ENCODE results near the gene DNLZ. TPM values are rescaled to one million over a fixed set of nuclear protein-coding genes. Genes with fewer than 3 reads are reported as not detected.

DNLZ gene
- total RNA-seq, 1 donor from 2014 or later, result 0.72 TPM

DNA sequence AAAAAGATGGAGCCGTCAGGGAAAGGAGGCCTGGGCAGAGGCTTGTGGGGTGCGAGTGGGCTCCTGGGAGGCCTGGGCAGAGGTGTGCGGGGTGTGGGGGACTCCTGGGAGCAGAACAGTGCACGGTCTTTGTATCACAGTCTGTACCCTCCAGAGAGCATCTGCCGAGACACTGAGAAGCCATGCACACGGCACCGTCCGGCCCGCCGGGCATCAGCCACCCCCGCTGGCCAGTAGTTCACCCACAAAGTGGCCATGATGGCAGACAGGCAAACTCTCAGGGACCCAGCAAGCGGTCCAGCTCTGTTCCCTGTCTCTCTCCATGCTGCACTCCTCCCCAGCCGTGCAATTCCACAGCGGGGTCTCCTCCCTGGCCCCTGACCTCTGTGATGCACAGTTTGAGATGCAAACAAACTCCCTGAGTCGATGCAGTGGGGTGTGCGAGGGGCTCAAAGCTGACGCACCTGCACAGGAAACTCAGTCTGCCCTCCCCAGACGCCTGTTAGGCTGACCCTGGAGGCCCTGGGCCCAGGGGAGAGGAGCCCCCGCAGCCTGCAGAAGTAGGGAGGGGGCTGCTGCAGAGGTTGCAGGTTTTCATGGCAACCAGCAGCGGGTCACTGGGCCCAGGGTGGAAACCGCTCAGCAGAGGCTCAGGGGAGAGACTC lies 45.3 kb downstream of the DNLZ start:
- DNase-seq (ENCODE audit: low spot score), result no peak

DNA sequence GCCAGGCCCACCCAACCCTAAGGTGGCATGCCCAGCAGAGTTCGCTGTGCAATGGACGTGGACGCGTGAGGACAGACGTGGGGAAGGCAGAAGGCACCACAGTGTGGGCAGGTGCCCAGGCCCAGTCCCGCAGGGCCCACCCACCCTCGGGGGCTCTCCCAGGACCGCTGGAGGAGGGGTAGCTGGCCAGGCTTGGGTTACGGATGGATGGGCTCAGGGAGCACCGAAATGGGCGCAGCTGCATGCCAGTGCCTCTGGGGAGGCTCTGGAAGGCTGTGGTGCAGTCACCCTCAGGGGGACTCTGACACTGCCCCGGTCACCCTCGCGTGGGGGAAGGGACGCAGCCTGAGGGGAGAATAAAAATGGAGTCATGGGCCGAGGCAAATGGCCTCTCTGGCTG lies 45.8 kb downstream of the DNLZ start:
- no peak for DNase-seq (ENCODE audit: low spot score)

GRCh38 chr9:136316896-136317676 lies 46.5 kb downstream of the DNLZ start:
- no peak for DNase-seq (ENCODE audit: low spot score)

DNA sequence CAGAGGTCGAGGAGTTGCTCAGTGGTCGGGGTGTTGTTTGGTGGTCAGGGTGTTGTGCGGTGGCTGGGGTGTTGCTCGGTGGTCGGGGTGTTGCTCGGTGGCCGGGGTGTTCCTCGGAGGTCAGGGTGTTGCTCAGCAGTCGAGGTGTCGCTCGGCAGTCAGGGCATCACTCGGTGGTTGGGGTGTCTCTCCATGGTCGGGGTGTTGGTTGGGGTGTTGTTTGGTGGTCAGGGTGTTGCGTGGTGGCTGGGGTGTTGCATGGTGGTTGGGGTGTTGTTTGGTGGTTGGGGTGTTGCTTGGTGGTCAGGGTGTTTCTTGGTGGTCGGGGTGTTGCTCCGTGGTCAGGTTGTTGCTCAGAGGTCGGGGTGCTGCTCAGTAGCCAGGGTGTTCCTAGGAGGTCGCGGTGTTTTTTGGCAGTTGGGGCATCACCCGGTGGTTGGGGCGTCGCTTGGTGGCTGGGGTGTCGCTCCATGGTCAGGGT lies 47.2 kb downstream of the DNLZ start:
- no peak for DNase-seq (ENCODE audit: low spot score)

GRCh38 chr9:136314944-136315343 lies 48.6 kb downstream of the DNLZ start:
- no peak for DNase-seq (ENCODE audit: low spot score)

GRCh38 chr9:136314056-136314416 lies 49.5 kb downstream of the DNLZ start:
- DNase-seq (ENCODE audit: low spot score), result no peak

DNA sequence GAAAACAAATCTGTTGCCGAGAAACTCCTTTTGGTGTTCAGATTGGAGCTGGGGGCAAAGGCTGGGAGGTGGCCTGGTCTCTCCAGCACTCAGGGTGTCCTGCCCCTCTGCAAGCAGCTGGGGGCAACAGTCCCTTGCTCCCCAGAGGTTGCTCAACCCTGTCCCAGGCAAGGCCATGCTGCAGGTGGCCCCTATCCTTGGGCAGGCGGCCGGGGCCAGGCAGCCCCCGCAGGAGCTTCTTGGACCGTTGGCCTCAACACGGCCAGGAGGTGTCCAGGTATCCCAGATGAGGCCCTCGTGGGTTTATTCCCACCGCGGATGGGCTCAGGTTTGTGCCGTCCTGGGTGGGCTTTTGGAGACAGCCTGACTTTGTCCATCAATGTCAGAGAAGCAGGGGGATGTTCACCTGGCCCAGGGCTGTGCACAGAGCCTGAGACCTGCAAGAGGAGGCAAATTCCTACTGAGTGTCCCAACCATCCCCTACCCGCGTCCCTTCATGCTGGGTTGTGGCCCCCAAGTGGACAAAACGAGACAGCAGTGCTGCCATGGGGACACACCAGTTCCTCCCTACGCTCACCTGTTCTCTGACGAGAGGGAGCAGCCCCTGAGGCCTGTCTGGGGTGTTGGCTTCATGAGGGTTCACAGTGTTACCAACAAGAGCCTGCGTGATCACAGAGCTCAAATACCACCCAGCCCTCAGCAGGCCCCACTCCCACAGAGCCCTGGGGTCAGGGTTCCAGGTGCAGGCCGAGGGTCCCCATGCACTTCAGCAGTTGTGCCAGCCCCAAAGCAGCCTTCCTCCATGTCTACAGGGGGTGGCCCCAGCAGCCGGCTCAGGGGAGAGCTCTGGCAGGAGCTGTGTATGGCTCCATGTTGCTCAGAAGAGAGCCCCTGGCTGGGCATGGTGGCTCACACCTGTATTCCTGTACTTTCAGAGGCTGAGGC lies 50.2 kb downstream of the DNLZ start:
- DNase-seq (ENCODE audit: low spot score), result no peak

- peak; percentile 43 for DNase-seq (ENCODE audit: low spot score)
These were observed 51.1 kb downstream of the DNLZ start for GRCh38 chr9:136312436-136312835.

DNA sequence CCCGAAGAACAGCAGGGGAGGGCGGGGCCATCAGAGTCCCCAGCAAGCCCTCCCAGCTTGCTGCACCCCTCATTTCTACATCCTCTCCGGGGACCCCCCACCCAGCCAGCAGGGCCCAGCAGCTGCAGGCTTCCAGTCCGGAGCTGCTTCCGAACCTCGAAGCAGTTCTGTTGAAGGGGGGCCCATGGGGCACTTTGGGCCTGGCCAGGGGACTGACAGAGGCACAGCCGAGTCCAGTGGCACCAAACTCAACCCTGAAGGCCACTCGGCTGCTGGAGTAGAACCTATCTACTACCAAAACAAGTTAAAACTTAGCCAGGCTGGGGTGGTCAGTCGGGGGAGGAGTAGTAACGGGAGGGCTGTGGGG lies 51.6 kb downstream of the DNLZ start:
- DNase-seq (ENCODE audit: low spot score), result no peak

- no peak for DNase-seq (ENCODE audit: low spot score)
These were observed 52.2 kb downstream of the DNLZ start for GRCh38 chr9:136311051-136312008.

DNA sequence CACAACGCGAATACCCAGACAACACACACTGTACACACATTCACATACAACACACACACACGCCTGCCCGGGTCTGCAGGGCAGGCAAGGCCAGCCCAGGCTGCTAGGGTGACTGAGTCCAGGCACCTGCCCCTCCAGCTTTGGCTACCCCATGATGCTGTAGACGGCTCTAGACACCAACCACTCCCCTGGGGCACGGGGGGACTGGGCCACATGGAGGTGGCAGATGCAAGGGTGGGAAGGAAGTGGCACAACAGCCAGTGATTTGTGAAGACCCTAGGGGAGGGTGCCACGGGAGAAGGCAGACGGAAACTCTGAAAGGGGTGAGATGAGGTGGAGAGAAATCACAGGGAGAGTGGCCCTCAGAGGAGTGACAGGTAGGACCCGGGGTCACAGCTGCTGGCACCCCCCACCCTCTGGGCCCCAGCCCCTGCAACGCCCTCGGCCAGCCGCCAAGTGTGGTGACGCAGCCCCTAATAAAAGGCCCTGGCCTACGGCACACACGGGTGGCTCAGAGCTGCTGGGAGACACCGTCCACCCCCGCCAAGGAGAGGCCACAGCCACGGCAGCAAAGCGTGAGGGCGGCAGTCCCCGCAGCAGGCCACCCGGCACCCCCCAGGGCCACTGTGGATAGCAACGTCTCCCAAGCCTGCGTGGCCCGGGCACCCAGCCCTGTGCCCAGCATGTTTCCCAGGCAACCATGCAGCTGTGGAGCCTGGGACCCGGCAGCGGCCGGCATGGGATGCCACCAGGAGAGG lies 53.1 kb downstream of the DNLZ start:
- DNase-seq (ENCODE audit: low spot score), result no peak

GRCh38 chr9:136309806-136310220 lies 53.7 kb downstream of the DNLZ start:
- DNase-seq (ENCODE audit: low spot score), result no peak

Other genes starting within 250 kb of the DNLZ start
- gene TMEM250, start 244.9 kb downstream of the DNLZ start, total RNA-seq (ENCODE audit: insufficient read depth, low replicate concordance), result 54.4 TPM
- gene LHX3, start 158.6 kb downstream of the DNLZ start, total RNA-seq (ENCODE audit: insufficient read depth, low replicate concordance), result 0.24 TPM
- gene QSOX2, start 117.9 kb downstream of the DNLZ start, total RNA-seq (ENCODE audit: insufficient read depth, low replicate concordance), result 3.1 TPM
- gene CCDC187, start 59.6 kb downstream of the DNLZ start, total RNA-seq (ENCODE audit: insufficient read depth, low replicate concordance), result 1.7 TPM
- 46.5 TPM for gene GPSM1, start 36.2 kb downstream of the DNLZ start, total RNA-seq (ENCODE audit: insufficient read depth, low replicate concordance)
- gene CARD9, start 9.9 kb upstream of the DNLZ start, total RNA-seq (ENCODE audit: insufficient read depth, low replicate concordance), result 4.6 TPM
- 6.0 TPM for gene SNAPC4, start 36.4 kb upstream of the DNLZ start, total RNA-seq (ENCODE audit: insufficient read depth, low replicate concordance)
- 59.9 TPM for gene ENTR1, start 46.9 kb upstream of the DNLZ start, total RNA-seq (ENCODE audit: insufficient read depth, low replicate concordance)
- gene PMPCA, start 46.9 kb upstream of the DNLZ start, total RNA-seq (ENCODE audit: insufficient read depth, low replicate concordance), result 30.1 TPM
- gene INPP5E, start 76.1 kb upstream of the DNLZ start, total RNA-seq (ENCODE audit: insufficient read depth, low replicate concordance), result 5.3 TPM
- gene SEC16A, start 119.3 kb upstream of the DNLZ start, total RNA-seq (ENCODE audit: insufficient read depth, low replicate concordance), result 12.3 TPM
- gene NOTCH1, start 182.3 kb upstream of the DNLZ start, total RNA-seq (ENCODE audit: insufficient read depth, low replicate concordance), result 23.1 TPM

Data from umbilical cord (tissue), 2 donors.